GM18505 (cell line): Measurements from ENCODE around the gene KRTAP12-4.
"Not testable (repeated sequence)": the region's sequence is repeated elsewhere in the genome, so short reads cannot be mapped to it uniquely, and the experiment has no call there.

Experiments used
- ATAC-seq: cut with Tn5 transposase; IDR thresholded peaks from one replicate; pipeline ENCODE4 v1.9.1; 2021; ENCODE audit not compliant: unreplicated experiment
- POLR2A ChIP-seq: IDR thresholded peaks from 4 replicates; pipeline ENCODE4 v1.6.1; 2011; ENCODE audit warnings: borderline replicate concordance; ENCODE audit not compliant: insufficient read depth, insufficient read length; ENCODE audit errors: extremely low read depth

The KRTAP12-4 gene

GRCh38 chr21:44639331-44639655 lies 15.2 kb downstream of the KRTAP12-4 start:
- ATAC-seq: no peak
- TF ChIP-seq POLR2A: no peak

GRCh38 chr21:44638506-44639330 lies 15.7 kb downstream of the KRTAP12-4 start:
- not testable (repeated sequence) for ATAC-seq

GRCh38 chr21:44637851-44638348 lies 16.6 kb downstream of the KRTAP12-4 start:
- not testable (repeated sequence) for ATAC-seq

GRCh38 chr21:44637018-44637850 lies 17.2 kb downstream of the KRTAP12-4 start, which contains the start of gene KRTAP10-10:
Gene KRTAP10-10 (plus strand): TSS chr21:44637356. CDS start chr21:44637418, 62 bp downstream.
- no peak for ATAC-seq
- no peak for TF ChIP-seq POLR2A

- TF ChIP-seq POLR2A: no peak
- ATAC-seq: no peak
These were observed 18.0 kb downstream of the KRTAP12-4 start for GRCh38 chr21:44636209-44637017.

GRCh38 chr21:44632067-44632466 lies 22.4 kb downstream of the KRTAP12-4 start:
- ATAC-seq: no peak
- TF ChIP-seq POLR2A: no peak

GRCh38 chr21:44630440-44630839 lies 24.0 kb downstream of the KRTAP12-4 start:
- ATAC-seq: no peak
- no peak for TF ChIP-seq POLR2A

GRCh38 chr21:44628707-44629391 lies 25.6 kb downstream of the KRTAP12-4 start:
- ATAC-seq: no peak
- TF ChIP-seq POLR2A: no peak

- not testable (repeated sequence) for ATAC-seq
These were observed 26.6 kb downstream of the KRTAP12-4 start for GRCh38 chr21:44627831-44628233.

- ATAC-seq: not testable (repeated sequence)
These were observed 27.2 kb downstream of the KRTAP12-4 start for GRCh38 chr21:44627181-44627822.

GRCh38 chr21:44626673-44627143 lies 27.8 kb downstream of the KRTAP12-4 start, which contains the start of gene KRTAP10-9:
Gene KRTAP10-9 (plus strand): TSS chr21:44627093. CDS start chr21:44627172, 79 bp downstream.
- ATAC-seq: no peak
- TF ChIP-seq POLR2A: no peak

GRCh38 chr21:44626262-44626661 lies 28.2 kb downstream of the KRTAP12-4 start:
- no peak for ATAC-seq
- no peak for TF ChIP-seq POLR2A
